ENCODE results near the gene ALDOA.

Gene ALDOA

DNA sequence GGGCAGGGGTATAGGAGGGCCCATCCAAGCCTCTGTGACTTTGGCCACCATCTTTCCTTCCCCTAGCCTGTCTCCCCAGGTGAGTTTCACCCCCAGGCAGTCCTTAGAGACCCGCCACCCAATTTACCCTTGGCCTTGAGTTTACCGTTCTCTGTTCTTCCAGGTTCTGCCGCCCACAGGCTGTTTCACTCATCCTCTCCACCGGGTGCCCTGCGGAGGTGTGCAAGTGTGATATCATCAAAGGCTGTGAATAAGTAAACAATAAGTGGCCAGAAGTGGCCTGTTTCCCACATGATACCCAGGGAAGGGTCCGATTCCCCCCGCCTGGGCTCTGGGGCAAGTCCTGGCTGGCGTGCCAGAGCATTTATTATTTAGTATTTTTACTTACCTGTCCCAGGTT is 19.4 kb upstream of the ALDOA start:
- Histone ChIP-seq H3K27ac (ENCODE audit: low read depth, low read length) (no peak overlapping the region), H3K9me3 (ENCODE audit: low read length) (no peaks in the 10 kb centered on the region), H3K27me3 (ENCODE audit: control insufficient read depth in 1 of 2, insufficient read depth in 2 of 2, low read length in 2 of 2) (no peaks in the 10 kb centered on the region), H3K36me3 (ENCODE audit: insufficient read depth, low read length) (no peaks in the 10 kb centered on the region), H3K4me1 (ENCODE audit: insufficient read depth, low read length) (no peaks in the 10 kb centered on the region), H3K9ac (ENCODE audit: low read length) (no peak overlapping the region), H3K4me3 (ENCODE audit: low read depth in 1 of 2, low read length in 2 of 2) (no peak overlapping the region)

DNA sequence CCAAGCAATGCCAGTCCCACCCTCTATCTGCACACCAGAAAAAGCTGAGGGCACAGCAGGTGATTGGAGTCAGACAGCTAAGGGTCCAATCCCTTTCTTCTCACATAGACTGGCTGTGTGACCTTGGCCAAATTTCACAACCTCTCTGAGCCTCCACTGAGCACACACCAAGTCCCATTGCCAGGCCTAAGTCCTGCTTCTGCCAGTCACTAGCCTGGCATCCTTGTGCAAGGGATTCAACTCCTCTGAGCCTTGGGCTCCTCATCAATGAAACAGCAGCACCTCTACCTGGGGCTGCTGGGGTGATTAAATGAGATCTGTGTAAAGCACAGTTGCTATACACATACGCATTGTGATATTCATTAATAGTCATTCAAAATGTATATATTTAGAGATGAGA is 19.0 kb upstream of the ALDOA start:
- no peak overlapping the region for H3K27ac ChIP-seq (ENCODE audit: low read depth, low read length)
- H3K36me3 ChIP-seq (ENCODE audit: insufficient read depth, low read length) = no peaks in the 10 kb centered on the region
- H3K9ac ChIP-seq (ENCODE audit: low read length) = no peak overlapping the region
- no peaks in the 10 kb centered on the region for H3K27me3 ChIP-seq (ENCODE audit: control insufficient read depth in 1 of 2, insufficient read depth in 2 of 2, low read length in 2 of 2)
- H3K4me3 ChIP-seq (ENCODE audit: low read depth in 1 of 2, low read length in 2 of 2) = no peak overlapping the region
- no peaks in the 10 kb centered on the region for H3K4me1 ChIP-seq (ENCODE audit: insufficient read depth, low read length)
- no peaks in the 10 kb centered on the region for H3K9me3 ChIP-seq (ENCODE audit: low read length)

DNA sequence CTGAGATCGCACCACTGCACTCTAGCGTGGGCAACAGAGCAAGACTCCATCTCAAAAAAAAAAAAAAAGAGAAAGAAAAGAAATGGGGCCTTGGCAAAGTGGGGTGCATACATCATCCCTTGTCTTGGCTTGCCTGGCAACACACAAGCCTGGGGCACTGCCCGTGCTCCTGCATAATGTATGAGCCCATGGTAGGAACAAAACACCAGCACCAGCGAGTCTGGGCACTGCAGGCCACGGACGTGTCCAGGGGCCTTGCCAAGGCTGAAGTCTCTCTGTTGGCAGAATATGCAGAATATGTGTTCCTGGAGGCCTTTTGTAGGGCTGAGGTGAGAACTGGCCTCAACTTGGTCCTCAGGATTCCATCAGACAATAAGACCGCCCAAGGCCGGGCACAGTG is 15.7 kb upstream of the ALDOA start:
- Histone ChIP-seq H3K9me3 (ENCODE audit: low read length) (no peaks in the 10 kb centered on the region), H3K36me3 (ENCODE audit: insufficient read depth, low read length) (no peaks in the 10 kb centered on the region), H3K27me3 (ENCODE audit: control insufficient read depth in 1 of 2, insufficient read depth in 2 of 2, low read length in 2 of 2) (no peaks in the 10 kb centered on the region), H3K4me1 (ENCODE audit: insufficient read depth, low read length) (peaks cover 7% of the 10 kb centered on the region), H3K4me3 (ENCODE audit: low read depth in 1 of 2, low read length in 2 of 2) (no peak overlapping the region), H3K9ac (ENCODE audit: low read length) (no peak overlapping the region), H3K27ac (ENCODE audit: low read depth, low read length) (no peak overlapping the region)

DNA sequence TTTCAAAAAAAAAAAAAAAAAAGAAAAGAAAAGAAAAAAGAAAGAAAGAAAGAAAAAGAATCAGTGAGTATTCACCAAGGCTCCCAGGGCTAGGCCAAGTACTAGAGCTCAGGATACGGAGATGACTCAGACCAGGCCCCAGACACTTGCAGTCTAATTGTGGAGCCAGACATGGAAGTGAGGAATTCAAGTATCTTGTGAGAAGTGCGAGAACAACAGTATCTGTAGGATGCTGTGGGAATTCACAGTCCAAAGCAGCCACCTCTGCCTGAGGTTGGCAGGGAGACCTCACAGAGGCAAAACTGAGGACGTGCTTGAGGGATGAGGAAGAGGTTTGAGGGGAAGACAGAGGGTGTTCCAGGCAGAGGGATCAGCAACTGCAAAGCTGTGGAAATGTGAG is 14.0 kb upstream of the ALDOA start:
- no peak overlapping the region for H3K4me3 ChIP-seq (ENCODE audit: low read depth in 1 of 2, low read length in 2 of 2)
- no peaks in the 10 kb centered on the region for H3K9me3 ChIP-seq (ENCODE audit: low read length)
- H3K27ac ChIP-seq (ENCODE audit: low read depth, low read length) = no peak overlapping the region
- no peaks in the 10 kb centered on the region for H3K36me3 ChIP-seq (ENCODE audit: insufficient read depth, low read length)
- no peaks in the 10 kb centered on the region for H3K27me3 ChIP-seq (ENCODE audit: control insufficient read depth in 1 of 2, insufficient read depth in 2 of 2, low read length in 2 of 2)
- peaks cover 7% of the 10 kb centered on the region for H3K4me1 ChIP-seq (ENCODE audit: insufficient read depth, low read length)
- H3K9ac ChIP-seq (ENCODE audit: low read length) = no peak overlapping the region

DNA sequence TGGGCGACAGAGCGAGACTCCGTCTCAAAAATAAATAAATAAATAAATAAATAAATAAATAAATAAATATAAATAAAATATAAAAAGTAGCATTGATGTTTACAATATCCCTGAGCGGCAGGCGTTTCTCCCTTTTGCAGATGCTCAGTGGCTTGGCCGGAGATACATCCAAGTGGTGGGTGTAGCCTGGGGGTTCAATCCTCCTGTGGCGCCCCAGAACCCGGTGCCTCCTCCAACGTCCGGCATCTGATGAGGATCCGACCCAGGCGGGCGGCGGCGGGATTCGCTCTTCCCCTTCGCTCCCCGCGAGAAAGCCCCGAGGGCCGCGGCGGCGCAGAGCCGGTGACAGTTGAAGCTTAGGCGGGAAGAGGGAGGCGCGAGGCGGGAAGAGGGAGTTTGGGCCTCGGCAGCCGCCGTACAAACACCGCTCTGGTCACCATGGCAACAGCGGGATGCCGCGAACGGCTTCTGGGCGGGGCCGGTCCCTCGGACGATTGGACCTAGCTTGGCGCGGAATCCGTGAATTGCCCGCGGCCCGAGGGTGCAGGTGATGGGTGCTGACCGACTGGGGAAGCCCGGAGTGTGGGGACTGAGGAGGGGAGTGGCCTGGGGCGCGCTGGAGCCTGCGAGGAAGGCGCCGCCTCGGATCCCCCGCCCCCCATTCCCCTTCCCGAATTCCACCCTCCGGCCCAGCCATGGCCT is 12.7 kb upstream of the ALDOA start:
- peak overlapping the region; percentile 28 for H3K9ac ChIP-seq (ENCODE audit: low read length)
- no peaks in the 10 kb centered on the region for H3K9me3 ChIP-seq (ENCODE audit: low read length)
- peaks cover 7% of the 10 kb centered on the region for H3K4me1 ChIP-seq (ENCODE audit: insufficient read depth, low read length)
- no peaks in the 10 kb centered on the region for H3K36me3 ChIP-seq (ENCODE audit: insufficient read depth, low read length)
- no peaks in the 10 kb centered on the region for H3K27me3 ChIP-seq (ENCODE audit: control insufficient read depth in 1 of 2, insufficient read depth in 2 of 2, low read length in 2 of 2)
- H3K4me3 ChIP-seq (ENCODE audit: low read depth in 1 of 2, low read length in 2 of 2) = peak overlapping the region; percentile 75 to 79
- H3K27ac ChIP-seq (ENCODE audit: low read depth, low read length) = peak overlapping the region; percentile 27

DNA sequence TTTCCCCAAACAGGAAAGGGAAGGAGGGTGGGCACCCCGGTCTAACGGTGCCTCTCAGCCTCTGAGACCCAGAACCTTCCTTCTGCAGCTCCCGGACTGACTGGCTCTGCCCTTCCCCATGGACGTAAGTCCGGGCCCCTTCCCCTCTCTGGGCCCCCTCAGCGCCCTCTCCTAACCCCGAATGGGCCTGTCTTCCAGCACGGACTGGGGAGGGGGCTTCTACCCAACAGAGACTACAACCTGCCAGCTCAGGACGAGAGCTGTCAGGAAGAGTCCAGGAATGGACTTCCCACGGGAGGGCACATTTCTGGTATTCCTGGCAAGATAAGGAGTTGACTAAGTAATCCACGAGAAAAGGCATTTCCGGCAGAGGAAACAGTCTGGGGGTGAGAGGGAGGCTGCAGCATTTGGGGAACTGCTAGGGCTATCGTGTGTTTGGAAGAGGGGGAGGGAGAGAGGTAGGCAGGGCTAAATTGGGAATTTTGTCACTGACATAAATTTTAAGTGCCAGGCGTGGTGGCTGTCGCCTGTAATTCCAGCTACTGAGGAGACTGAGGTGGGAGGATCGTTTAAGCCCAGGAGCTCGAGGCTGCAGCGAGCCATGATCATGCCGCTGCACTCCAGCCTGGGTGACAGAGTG is 12.1 kb upstream of the ALDOA start:
- Histone ChIP-seq H3K9ac (ENCODE audit: low read length) (peak overlapping the region; percentile 28), H3K4me1 (ENCODE audit: insufficient read depth, low read length) (peaks cover 7% of the 10 kb centered on the region), H3K27ac (ENCODE audit: low read depth, low read length) (peak overlapping the region; percentile 27)

DNA sequence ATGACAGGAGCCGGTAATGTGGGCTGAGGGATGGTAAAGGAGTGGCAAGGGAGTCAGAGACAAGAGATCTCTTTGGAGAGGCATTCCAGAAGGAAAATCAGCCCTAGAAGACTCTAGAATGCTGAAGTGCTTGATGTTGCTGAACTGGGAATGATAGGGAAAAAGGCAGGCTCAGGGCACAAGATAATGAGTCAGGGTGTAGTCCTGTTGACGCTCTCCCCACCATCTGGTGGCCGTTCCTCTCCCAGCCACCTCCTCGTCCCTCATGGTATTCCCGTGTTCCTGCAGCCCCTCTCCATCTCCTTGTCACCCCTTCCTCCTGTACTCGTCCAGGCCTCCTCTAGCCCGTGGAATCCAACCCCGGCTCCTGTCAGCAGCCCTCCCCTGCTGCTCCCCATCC is 11.1 kb upstream of the ALDOA start:
- no peaks in the 10 kb centered on the region for H3K9me3 ChIP-seq (ENCODE audit: low read length)
- H3K4me3 ChIP-seq (ENCODE audit: low read depth in 1 of 2, low read length in 2 of 2) = no peak overlapping the region
- H3K9ac ChIP-seq (ENCODE audit: low read length) = no peak overlapping the region
- H3K27ac ChIP-seq (ENCODE audit: low read depth, low read length) = no peak overlapping the region
- no peaks in the 10 kb centered on the region for H3K36me3 ChIP-seq (ENCODE audit: insufficient read depth, low read length)
- no peaks in the 10 kb centered on the region for H3K27me3 ChIP-seq (ENCODE audit: control insufficient read depth in 1 of 2, insufficient read depth in 2 of 2, low read length in 2 of 2)
- H3K4me1 ChIP-seq (ENCODE audit: insufficient read depth, low read length) = peaks cover 7% of the 10 kb centered on the region

More for the DNA sequence above, 12.1 kb upstream of the ALDOA start:
- no peaks in the 10 kb centered on the region for H3K27me3 ChIP-seq (ENCODE audit: control insufficient read depth in 1 of 2, insufficient read depth in 2 of 2, low read length in 2 of 2)
- no peaks in the 10 kb centered on the region for H3K9me3 ChIP-seq (ENCODE audit: low read length)
- H3K4me3 ChIP-seq (ENCODE audit: low read depth in 1 of 2, low read length in 2 of 2) = peak overlapping the region; percentile 75 to 79
- H3K36me3 ChIP-seq (ENCODE audit: insufficient read depth, low read length) = no peaks in the 10 kb centered on the region

DNA sequence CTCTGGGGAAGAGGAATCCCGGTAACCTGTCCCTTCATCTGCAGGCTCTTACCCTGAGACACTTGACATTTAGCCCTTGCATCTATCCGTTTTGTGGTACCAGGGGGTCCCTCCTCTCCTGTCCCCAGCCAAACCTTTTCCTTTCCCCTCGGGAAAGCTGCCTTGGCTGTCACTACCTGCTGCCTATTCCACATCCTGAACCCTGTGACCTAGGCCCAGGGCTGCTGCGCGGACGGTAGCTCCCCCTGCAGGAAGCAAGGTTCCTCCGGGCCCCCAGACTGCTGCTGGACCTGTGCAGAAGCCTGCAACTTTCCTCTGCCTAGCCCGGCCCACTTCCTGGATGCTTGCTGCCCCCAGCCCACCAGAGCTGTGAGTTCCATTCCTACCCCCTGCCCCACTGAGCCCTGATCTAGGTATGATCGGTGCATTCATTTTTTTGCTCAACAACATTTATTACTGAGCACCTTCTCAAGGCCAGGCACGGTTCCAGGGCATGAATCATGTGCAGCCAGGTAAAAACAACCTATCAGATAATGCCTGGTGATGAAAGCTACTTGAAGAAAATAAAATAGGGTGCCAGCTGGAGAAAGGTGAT is 10.5 kb upstream of the ALDOA start:
- peaks cover 7% of the 10 kb centered on the region for H3K4me1 ChIP-seq (ENCODE audit: insufficient read depth, low read length)
- no peaks in the 10 kb centered on the region for H3K36me3 ChIP-seq (ENCODE audit: insufficient read depth, low read length)
- no peak overlapping the region for H3K9ac ChIP-seq (ENCODE audit: low read length)
- no peaks in the 10 kb centered on the region for H3K9me3 ChIP-seq (ENCODE audit: low read length)
- no peaks in the 10 kb centered on the region for H3K27me3 ChIP-seq (ENCODE audit: control insufficient read depth in 1 of 2, insufficient read depth in 2 of 2, low read length in 2 of 2)
- no peak overlapping the region for H3K27ac ChIP-seq (ENCODE audit: low read depth, low read length)
- H3K4me3 ChIP-seq (ENCODE audit: low read depth in 1 of 2, low read length in 2 of 2) = no peak overlapping the region

DNA sequence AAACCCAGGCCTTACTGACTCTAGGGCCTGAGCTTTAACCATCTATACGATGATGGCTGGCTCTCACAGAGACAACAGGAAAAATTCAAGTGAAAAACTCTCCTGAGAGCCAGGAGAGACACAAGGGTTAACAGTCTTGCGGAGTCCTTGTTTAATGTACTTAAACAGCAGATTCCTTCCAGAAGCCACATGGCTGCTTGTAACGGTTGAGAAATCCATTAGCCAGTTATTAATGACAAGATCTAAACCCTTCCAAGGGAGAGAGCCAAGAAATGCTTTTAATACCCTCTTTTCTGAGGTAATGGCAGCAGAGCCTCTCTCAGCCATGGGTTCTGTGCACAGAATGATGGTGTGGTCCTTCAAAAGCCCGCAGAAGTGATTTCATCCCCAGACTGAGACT is 5.2 kb upstream of the ALDOA start:
- no peaks in the 10 kb centered on the region for H3K9me3 ChIP-seq (ENCODE audit: low read length)
- no peaks in the 10 kb centered on the region for H3K27me3 ChIP-seq (ENCODE audit: control insufficient read depth in 1 of 2, insufficient read depth in 2 of 2, low read length in 2 of 2)
- H3K9ac ChIP-seq (ENCODE audit: low read length) = no peak overlapping the region
- H3K4me1 ChIP-seq (ENCODE audit: insufficient read depth, low read length) = peaks cover 9% of the 10 kb centered on the region
- H3K4me3 ChIP-seq (ENCODE audit: low read depth in 1 of 2, low read length in 2 of 2) = no peak overlapping the region
- no peak overlapping the region for H3K27ac ChIP-seq (ENCODE audit: low read depth, low read length)
- H3K36me3 ChIP-seq (ENCODE audit: insufficient read depth, low read length) = no peaks in the 10 kb centered on the region

DNA sequence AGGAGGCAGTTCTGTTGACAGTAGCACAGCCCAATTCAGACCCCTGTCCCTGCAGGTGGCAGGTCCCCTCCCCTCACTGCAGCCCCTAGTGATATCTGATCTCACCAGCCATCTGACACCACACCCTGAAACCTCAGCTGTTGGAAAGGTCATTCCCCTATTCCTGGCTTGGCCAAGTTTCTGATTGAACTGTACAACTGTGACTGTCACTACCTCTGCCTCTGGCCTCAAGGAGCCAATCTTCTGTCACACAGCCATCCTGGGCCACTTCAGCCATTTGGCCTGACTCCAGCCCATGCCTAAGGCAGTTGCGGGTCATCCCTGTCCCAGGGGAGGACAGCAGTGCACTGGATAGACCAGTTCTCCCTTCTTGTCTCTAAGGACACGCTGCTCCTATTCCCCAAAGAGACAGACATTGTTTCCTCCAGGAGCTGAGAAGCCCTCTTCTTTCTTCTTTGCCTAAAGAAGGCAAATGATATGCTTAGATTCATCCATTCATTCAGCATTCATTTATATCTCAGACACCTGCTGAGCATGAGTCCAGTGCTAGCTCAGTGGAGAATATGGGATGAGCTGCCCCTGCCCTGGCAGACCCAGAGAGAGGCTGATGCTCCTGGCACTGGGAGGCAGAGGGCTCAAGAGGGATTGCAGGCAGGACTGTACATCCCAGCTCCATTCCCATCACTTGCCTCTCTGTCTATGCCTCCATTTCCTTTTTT is 4.6 kb upstream of the ALDOA start:
- Histone ChIP-seq H3K4me1 (ENCODE audit: insufficient read depth, low read length) (peaks cover 9% of the 10 kb centered on the region), H3K27ac (ENCODE audit: low read depth, low read length) (no peak overlapping the region), H3K9me3 (ENCODE audit: low read length) (no peaks in the 10 kb centered on the region), H3K36me3 (ENCODE audit: insufficient read depth, low read length) (no peaks in the 10 kb centered on the region), H3K27me3 (ENCODE audit: control insufficient read depth in 1 of 2, insufficient read depth in 2 of 2, low read length in 2 of 2) (no peaks in the 10 kb centered on the region), H3K9ac (ENCODE audit: low read length) (no peak overlapping the region), H3K4me3 (ENCODE audit: low read depth in 1 of 2, low read length in 2 of 2) (no peak overlapping the region)

DNA sequence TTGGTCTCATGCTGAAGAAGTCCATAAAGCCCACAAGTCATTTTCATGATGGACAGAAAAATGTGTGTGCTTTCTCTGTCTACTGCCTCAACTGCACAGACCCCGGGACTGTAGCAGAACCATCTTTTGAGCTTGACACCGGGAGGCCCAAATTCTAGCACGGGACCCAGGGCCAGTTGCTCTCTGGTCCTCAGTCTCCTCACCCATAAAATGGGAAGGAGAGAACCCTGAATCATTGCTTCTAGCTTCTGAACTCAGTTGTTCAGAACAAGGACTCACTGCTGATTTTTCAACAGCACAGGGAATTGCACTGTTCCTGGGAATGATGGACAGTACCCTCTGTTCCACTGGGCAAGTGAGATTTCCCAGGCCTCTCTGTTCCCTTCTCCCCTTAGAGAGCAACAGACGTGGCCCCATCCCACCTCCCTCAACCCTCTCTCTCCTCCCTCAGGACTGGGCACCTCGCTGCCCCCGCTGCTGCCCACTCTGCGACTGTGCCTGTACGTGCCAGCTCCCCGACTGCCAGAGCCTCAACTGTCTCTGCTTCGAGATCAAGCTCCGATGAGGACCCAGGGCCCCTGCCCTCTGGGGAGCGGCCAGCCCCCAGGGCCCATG is 2.2 kb upstream of the ALDOA start:
- H3K27ac ChIP-seq (ENCODE audit: low read depth, low read length) = peak overlapping the region; percentile 100
- H3K27me3 ChIP-seq (ENCODE audit: control insufficient read depth in 1 of 2, insufficient read depth in 2 of 2, low read length in 2 of 2) = no peaks in the 10 kb centered on the region
- H3K4me3 ChIP-seq (ENCODE audit: low read depth in 1 of 2, low read length in 2 of 2) = peak overlapping the region; percentile 76 to 78
- H3K9me3 ChIP-seq (ENCODE audit: low read length) = no peaks in the 10 kb centered on the region
- H3K36me3 ChIP-seq (ENCODE audit: insufficient read depth, low read length) = peaks cover 14% of the 10 kb centered on the region
- H3K9ac ChIP-seq (ENCODE audit: low read length) = peak overlapping the region; percentile 96
- peaks cover 23% of the 10 kb centered on the region for H3K4me1 ChIP-seq (ENCODE audit: insufficient read depth, low read length)
